SK-N-SH (cell line): ENCODE measurements around the gene SPECC1L. TPM values are rescaled to one million over a fixed set of nuclear protein-coding genes. Genes with fewer than 3 reads are reported as not detected.

ENCODE experiments used
- CTCF ChIA-PET: fragments of 300-600, 350-600 bp; formaldehyde crosslinking; extraction: SDS; loops from one replicate; lab custom pipeline; 2021; lab: Yijun Ruan, JAX
- POLR2A ChIA-PET: fragments of 350-600 bp; sonication (Branson Sonifier 250); formaldehyde crosslinking; extraction: SDS; loops from one replicate; lab custom pipeline; 2020; ENCODE audit warnings: antibody characterized with exemption, inconsistent platforms; lab: Yijun Ruan, JAX
- DNase-seq: peaks from one replicate; pipeline ENCODE4 v3.0.0; 2012
- H2AFZ ChIP-seq: fragments of 200-600 bp; sonication (generic); 2 replicates; pipeline ENCODE4 v1.8.1; 2016; ENCODE audit warnings: antibody characterized with exemption, mild to moderate bottlenecking, low read depth
- H3F3A ChIP-seq: fragments of 200-600 bp; sonication (generic); replicated peaks from 2 replicates; pipeline ENCODE3; 2016; ENCODE audit warnings: antibody characterized with exemption, mild to moderate bottlenecking; ENCODE audit not compliant: insufficient read depth
- H3K27ac ChIP-seq, 2 experiments: fragments of 200-500 bp in 1 of 2; fragments of 200-600 bp in 1 of 2; sonication (Bioruptor generic) in 1 of 2; sonication (generic), shearing (Covaris generic) in 1 of 2; 2 replicates each; pipeline versions ENCODE4 v1.5.1 to v1.6.1; 2014 to 2016; ENCODE audit warnings: low read depth in 2 of 2, inconsistent platforms in 1 of 2, low read length in 1 of 2, mild to moderate bottlenecking in 1 of 2, mixed read lengths in 1 of 2
- H3K27me3 ChIP-seq: fragments of 200-600 bp; sonication (generic), shearing (Covaris generic); 2 replicates; pipeline ENCODE4 v1.6.1; 2016; ENCODE audit warnings: mixed run types; ENCODE audit not compliant: insufficient read depth
- H3K36me3 ChIP-seq, 2 experiments: fragments of 200-500 bp in 1 of 2; fragments of 200-600 bp in 1 of 2; sonication (Bioruptor generic) in 1 of 2; sonication (generic) in 1 of 2; replicated peaks in 1 of 2; 2 replicates each; pipeline versions ENCODE3 to v1.5.1; 2014 to 2016; ENCODE audit warnings: low read length in 1 of 2, mild to moderate bottlenecking in 1 of 2; ENCODE audit not compliant: insufficient read depth in 2 of 2, control insufficient read depth in 1 of 2
- H3K4me1 ChIP-seq, 2 experiments: fragments of 200-500 bp in 1 of 2; fragments of 200-600 bp in 1 of 2; sonication (Bioruptor generic) in 1 of 2; sonication (generic), shearing (Covaris generic) in 1 of 2; 2 replicates each; pipeline versions ENCODE4 v1.5.1 to v1.6.1; 2014 to 2016; ENCODE audit warnings: low read depth in 1 of 2, low read length in 1 of 2, mixed run types in 1 of 2; ENCODE audit not compliant: insufficient read depth in 2 of 2, control insufficient read depth in 1 of 2
- H3K4me2 ChIP-seq: fragments of 200-600 bp; sonication (generic), shearing (Covaris generic); 2 replicates; pipeline ENCODE4 v1.6.1; 2017; ENCODE audit warnings: mixed run types
- H3K4me3 ChIP-seq, 2 experiments: fragments of 200-500 bp in 1 of 2; fragments of 200-600 bp in 1 of 2; sonication (Bioruptor generic) in 1 of 2; sonication (generic), shearing (Covaris generic) in 1 of 2; 2 replicates each; pipeline versions ENCODE4 v1.5.1 to v1.8.1; 2014 to 2016; ENCODE audit warnings: low read depth in 2 of 2, inconsistent platforms in 1 of 2, low read length in 1 of 2, mild to moderate bottlenecking in 1 of 2, mixed read lengths in 1 of 2, moderate library complexity in 1 of 2
- H3K79me2 ChIP-seq: fragments of 200-600 bp; sonication (generic); 2 replicates; pipeline ENCODE4 v1.8.1; 2017; ENCODE audit warnings: mild to moderate bottlenecking; ENCODE audit not compliant: insufficient read depth
- H3K9ac ChIP-seq: fragments of 200-600 bp; sonication (generic); 2 replicates; pipeline ENCODE4 v1.6.1; 2017; ENCODE audit warnings: mixed run types
- H3K9me2 ChIP-seq: fragments of 200-600 bp; sonication (generic); 2 replicates; pipeline ENCODE4 v1.6.1; 2017; ENCODE audit warnings: mixed run types
- H3K9me3 ChIP-seq: fragments of 200-600 bp; sonication (generic); 2 replicates; pipeline ENCODE4 v1.6.1; 2017; ENCODE audit warnings: mixed run types, mild to moderate bottlenecking, moderate library complexity
- H4K20me1 ChIP-seq: fragments of 200-600 bp; sonication (generic); 2 replicates; pipeline ENCODE4 v1.6.1; 2017; ENCODE audit warnings: mild to moderate bottlenecking, mixed run types; ENCODE audit not compliant: insufficient read depth
- CHD2 ChIP-seq: fragments of 150-350 bp; IDR thresholded peaks from 2 replicates; pipeline ENCODE4 v1.6.1; 2018; ENCODE audit warnings: low read length; ENCODE audit not compliant: partially characterized antibody
- CTCF ChIP-seq: fragments of 200-600 bp; sonication (generic); IDR thresholded peaks from 2 replicates; pipeline ENCODE4 v1.6.1; 2017; ENCODE audit warnings: antibody characterized with exemption, mild to moderate bottlenecking, moderate library complexity
- ELF1 ChIP-seq: IDR thresholded peaks from 2 replicates; pipeline ENCODE4 v1.4.0; 2012
- EP300 ChIP-seq, 2 experiments: IDR thresholded peaks; 2 replicates each; pipeline versions ENCODE4 v1.4.0 to v1.6.1; 2012; ENCODE audit warnings: borderline replicate concordance in 1 of 2, low read depth in 1 of 2, low read length in 1 of 2
- EZH2phosphoT487 ChIP-seq: fragments of 200-600 bp; sonication (generic); IDR thresholded peaks from 2 replicates; pipeline ENCODE4 v1.6.1; 2017; ENCODE audit warnings: low read depth, mixed run types, mild to moderate bottlenecking, antibody characterized with exemption, moderate library complexity, borderline replicate concordance
- FOSL2 ChIP-seq: IDR thresholded peaks from 2 replicates; pipeline ENCODE4 v1.4.0; 2012; ENCODE audit warnings: low read depth, mild to moderate bottlenecking, moderate library complexity, borderline replicate concordance
- FOXM1 ChIP-seq: IDR thresholded peaks from 2 replicates; pipeline ENCODE4 v1.4.0; 2012; ENCODE audit warnings: low read depth, mild to moderate bottlenecking
- GABPA ChIP-seq: IDR thresholded peaks from 2 replicates; pipeline ENCODE4 v1.4.0; 2012; ENCODE audit warnings: low read depth, mild to moderate bottlenecking
- GATA2 ChIP-seq: sonication (generic); formaldehyde crosslinking; IDR thresholded peaks from 2 replicates; pipeline ENCODE4 v1.5.0; 2020; ENCODE audit warnings: mild to moderate bottlenecking, missing genetic modification reagents
- JUND ChIP-seq: IDR thresholded peaks from 2 replicates; pipeline ENCODE4 v1.4.0; 2012
- MAX ChIP-seq: IDR thresholded peaks from 2 replicates; pipeline ENCODE4 v1.4.0; 2012; ENCODE audit warnings: low read depth
- MEF2A ChIP-seq: IDR thresholded peaks from 2 replicates; pipeline ENCODE4 v1.4.0; 2012; ENCODE audit warnings: low read depth, borderline replicate concordance
- MXI1 ChIP-seq: IDR thresholded peaks from 2 replicates; pipeline ENCODE4 v1.6.1; 2012; ENCODE audit warnings: mild to moderate bottlenecking, low read depth, low read length, improper control_type of control experiment
- NFIC ChIP-seq: IDR thresholded peaks from 2 replicates; pipeline ENCODE4 v1.4.0; 2012; ENCODE audit warnings: borderline replicate concordance
- PBX3 ChIP-seq: IDR thresholded peaks from 2 replicates; pipeline ENCODE4; 2012
- POLR2AphosphoS5 ChIP-seq: IDR thresholded peaks from 2 replicates; pipeline ENCODE4 v1.6.1; 2012; ENCODE audit warnings: low read depth, low read length
- RAD21 ChIP-seq: IDR thresholded peaks from 2 replicates; pipeline ENCODE4 v1.6.1; 2012; ENCODE audit warnings: mild to moderate bottlenecking, low read length
- RCOR1 ChIP-seq: fragments of 150-350 bp; IDR thresholded peaks from 2 replicates; pipeline ENCODE4 v1.6.1; 2017; ENCODE audit warnings: antibody characterized with exemption, low read length
- RFX5 ChIP-seq: IDR thresholded peaks from 2 replicates; pipeline ENCODE4 v1.6.1; 2012; ENCODE audit warnings: mild to moderate bottlenecking, improper control_type of control experiment, low read length
- RXRA ChIP-seq: IDR thresholded peaks from 2 replicates; pipeline ENCODE4 v1.4.0; 2012; ENCODE audit warnings: low read depth, mild to moderate bottlenecking, borderline replicate concordance
- SIN3A ChIP-seq: IDR thresholded peaks from 2 replicates; pipeline ENCODE4 v1.6.1; 2012; ENCODE audit warnings: low read depth, mild to moderate bottlenecking, low read length, moderate library complexity, borderline replicate concordance
- SMC3 ChIP-seq: IDR thresholded peaks from 2 replicates; pipeline ENCODE4 v1.6.1; 2012; ENCODE audit warnings: low read depth, low read length, improper control_type of control experiment
- TAF1 ChIP-seq: IDR thresholded peaks from 2 replicates; pipeline ENCODE4 v1.6.1; 2012; ENCODE audit warnings: low read depth, mild to moderate bottlenecking, low read length, moderate library complexity, borderline replicate concordance
- TCF12 ChIP-seq: IDR thresholded peaks from 2 replicates; pipeline ENCODE4 v1.4.0; 2012
- USF1 ChIP-seq: IDR thresholded peaks from 2 replicates; pipeline ENCODE4 v1.4.0; 2012; ENCODE audit warnings: low read depth, borderline replicate concordance
- USF2 ChIP-seq: fragments of 150-350 bp; IDR thresholded peaks from 2 replicates; pipeline ENCODE4 v1.6.1; 2017; ENCODE audit warnings: antibody characterized with exemption, low read length, low read depth, borderline replicate concordance
- YY1 ChIP-seq: IDR thresholded peaks from 2 replicates; pipeline ENCODE4 v1.4.0; 2012; ENCODE audit warnings: low read depth, mild to moderate bottlenecking
- ZBTB33 ChIP-seq: IDR thresholded peaks from 2 replicates; pipeline ENCODE4 v1.4.0; 2012; ENCODE audit warnings: low read depth, borderline replicate concordance
- WGBS: methylation state at CpG from one replicate; pipeline ENCODE4 v1.1.6; 2017; ENCODE audit warnings: low lambda C conversion rate; 5-methylcytosine and 5-hydroxymethylcytosine counted together
- polyA plus RNA-seq, 3 experiments: library from polyadenylated mRNA; depleted of rRNA; stranded (reverse); fragments of >200 nt; gene quantifications; 2 replicates each; pipeline ENCODE4 v1.2.3, GENCODE V29; 2012

The SPECC1L gene
- polyA plus RNA-seq, 1 of the 3 experiments (the other 2 are of a cell fraction) = 22.9 TPM

GRCh38 chr22:24379536-24379935 lies 108.9 kb downstream of the SPECC1L start:
- H3K9ac ChIP-seq = peak overlapping the region; percentile 9; the same call in 1 of the 2 replicates
- ChIA-PET POLR2A (interaction anchor here (2.2 to 2.9 kb wide), 3 partner anchors 13 to 28 kb away, joined by 10 to 17 read pairs (median 15); no protein-coding TSS in a partner anchor), CTCF (interaction anchor here (0.8 to 2.3 kb wide), 5 partner anchors 11 to 57 kb away, joined by 3 to 8 read pairs (median 4); no protein-coding TSS in a partner anchor)
- H3K9me3 ChIP-seq = peaks cover 5% of the 10 kb centered on the region; the same call in 1 of the 2 replicates
- H3K4me3 ChIP-seq = peak overlapping the region in 1 of 2 experiments; percentile 23; a peak in 1 of 4 replicates
- peaks cover 21 to 69% of the 10 kb centered on the region in 2 experiments for H3K36me3 ChIP-seq
- H4K20me1 ChIP-seq = no peaks in the 10 kb centered on the region
- WGBS = 36% methylated on average over 2 of the region's 2 CpGs
- peak overlapping the region; percentile 75 to 88 for H3K27ac ChIP-seq
- H3K79me2 ChIP-seq = peaks cover 13% of the 10 kb centered on the region; the same call in 1 of the 2 replicates
- no peak overlapping the region for H2AFZ ChIP-seq
- peaks cover 10 to 20% of the 10 kb centered on the region in 2 experiments for H3K4me1 ChIP-seq
- H3K4me2 ChIP-seq = peak overlapping the region; percentile 65
- DNase-seq = no peak
- no peaks in the 10 kb centered on the region for H3K9me2 ChIP-seq
- H3K27me3 ChIP-seq = no peaks in the 10 kb centered on the region
- peaks cover 40% of the 10 kb centered on the region for H3F3A ChIP-seq
- peak; percentile 32; the same call in 1 of the 2 replicates for TF ChIP-seq FOSL2
- TF ChIP-seq GATA2 = no peak
- no peak for TF ChIP-seq RAD21
- no peak for TF ChIP-seq USF1
- no peak for TF ChIP-seq SIN3A
- TF ChIP-seq MAX = no peak
- TF ChIP-seq RFX5 = no peak
- peak in 1 of 2 experiments; percentile 54; a peak in 1 of 4 replicates for TF ChIP-seq EP300 (IDR thresholded peaks at IDR 0.05; ENCODE audit: borderline replicate concordance in 1 of 2, low read depth in 1 of 2, low read length in 1 of 2)
- no peak for TF ChIP-seq MEF2A
- TF ChIP-seq RCOR1 = no peak
- peak; percentile 72 for TF ChIP-seq TCF12
- TF ChIP-seq CTCF = no peak
- TF ChIP-seq TAF1 = no peak
- no peak for TF ChIP-seq GABPA
- TF ChIP-seq CHD2 = no peak
- no peak for TF ChIP-seq ZBTB33
- no peak for TF ChIP-seq RXRA
- no peak for TF ChIP-seq YY1
- TF ChIP-seq PBX3 = peak; percentile 70
- no peak for TF ChIP-seq EZH2phosphoT487
- TF ChIP-seq ELF1 = no peak
- TF ChIP-seq NFIC = peak; percentile 77
- TF ChIP-seq POLR2AphosphoS5 = no peak
- TF ChIP-seq SMC3 = no peak
- no peak for TF ChIP-seq FOXM1
- no peak for TF ChIP-seq MXI1
- peak; percentile 61 for TF ChIP-seq JUND
- no peak for TF ChIP-seq USF2
